ENCODE data around the gene KIF2A. TPM values are rescaled to one million over a fixed set of nuclear protein-coding genes. Genes with fewer than 3 reads are reported as not detected.

Gene KIF2A
- total RNA-seq, 2 donors from 2014 or later, result 16.2 to 19.7 TPM

- peak; percentile 52 for ATAC-seq
- Histone ChIP-seq H3K4me1 (peaks cover 21% of the 10 kb centered on the region), H3K4me3 (no peak overlapping the region), H3K27ac (peak overlapping the region in 2 of 4 donors; percentile 7 to 19), H3K36me3 (replicated peaks in 1 of 2; ENCODE audit: insufficient read depth in 1 of 2, low read depth in 2 of 2) (no peaks in the 10 kb centered on the region), H3K27me3 (no peaks in the 10 kb centered on the region), H3K9me3 (no peaks in the 10 kb centered on the region)
- DNase-seq, result peak in 2 of 4 donors; percentile 16 to 22
- intact Hi-C loops (cut with DNase I), result no loop called here
- TF ChIP-seq POLR2A (IDR thresholded peaks at IDR 0.05) (no peak), CTCF (IDR thresholded peaks at IDR 0.05) (no peak)
- 60 to 62% methylated on average over 11 of the region's 11 CpGs for WGBS, 2 donors
Measured at GRCh38 chr5:62431735-62432620, 126.0 kb downstream of the KIF2A start.

GRCh38 chr5:62432621-62433064 lies 126.6 kb downstream of the KIF2A start:
- intact Hi-C loops (cut with DNase I), result no loop called here
- no peaks in the 10 kb centered on the region for H3K27me3 ChIP-seq
- TF ChIP-seq POLR2A (IDR thresholded peaks at IDR 0.05) (no peak), CTCF (IDR thresholded peaks at IDR 0.05) (no peak)
- DNase-seq (no peak), ATAC-seq (peak; percentile 52)
- H3K4me1 ChIP-seq, result peaks cover 21% of the 10 kb centered on the region
- no peak overlapping the region for H3K4me3 ChIP-seq
- H3K36me3 ChIP-seq (replicated peaks in 1 of 2; ENCODE audit: insufficient read depth in 1 of 2, low read depth in 2 of 2), result no peaks in the 10 kb centered on the region
- WGBS, 2 donors, result 28 to 35% methylated on average over 5 of the region's 5 CpGs
- no peak overlapping the region for H3K27ac ChIP-seq
- no peaks in the 10 kb centered on the region for H3K9me3 ChIP-seq

Other genes with a start within 250 kb of the KIF2A start
- gene DIMT1, start 97.7 kb downstream of the KIF2A start, total RNA-seq, result 10 to 100 TPM in 1 of 2 donors, 1 to 10 TPM in 1; 5.9 to 21.8 TPM
- 10 to 100 TPM; 10.9 to 13.2 TPM for gene IPO11, start 106.6 kb downstream of the KIF2A start, total RNA-seq

All from body of pancreas (tissue), 4 donors.